K562 (cell line): ENCODE data around the gene ACADM. TPM values are rescaled to one million over a fixed set of nuclear protein-coding genes. Genes with fewer than 3 reads are reported as not detected.
A peak's percentile ranks its signal among the peaks of the same experiment; 100 is the strongest.

ENCODE experiments used
- ASH1L ChIP-seq: fragments of 450-650 bp; IDR thresholded peaks from 2 replicates; pipeline ENCODE4 v1.6.1; 2018; ENCODE audit warnings: borderline replicate concordance, mild to moderate bottlenecking, low read depth; ENCODE audit not compliant: partially characterized antibody
- CXXC5 ChIP-seq: fragments of 250-450 bp; sonication (Bioruptor Pico); IDR thresholded peaks from 2 replicates; pipeline ENCODE4 v1.8.0; 2022; ENCODE audit warnings: inconsistent platforms, mild to moderate bottlenecking, moderate library complexity
- EP300 ChIP-seq: IDR thresholded peaks from 2 replicates; pipeline ENCODE4 v1.6.1; 2012; ENCODE audit warnings: low read length, improper control_type of control experiment
- KAT8 ChIP-seq: fragments of 450-650 bp; IDR thresholded peaks from 2 replicates; pipeline ENCODE4 v1.6.1; 2016; ENCODE audit warnings: low read depth, mild to moderate bottlenecking
- MTA1 ChIP-seq: fragments of 450-650 bp; IDR thresholded peaks from 2 replicates; pipeline ENCODE4 v1.6.1; 2017; ENCODE audit warnings: borderline replicate concordance
- MYC ChIP-seq, 2 experiments: fragments of 250-450 bp in 1 of 2; sonication (Bioruptor Pico) in 1 of 2; IDR thresholded peaks; 2 replicates each; pipeline versions ENCODE4 v1.5.1 to v1.6.1; 2012 to 2021; ENCODE audit warnings: low read depth in 2 of 2, borderline replicate concordance in 1 of 2, improper control_type of control experiment in 1 of 2, low read length in 1 of 2, mild to moderate bottlenecking in 1 of 2, moderate library complexity in 1 of 2
- TGIF2 ChIP-seq: sonication (generic); formaldehyde crosslinking; IDR thresholded peaks from 2 replicates; pipeline ENCODE4 v1.8.1; 2022; ENCODE audit warnings: mild to moderate bottlenecking, missing genetic modification reagents, moderate library complexity
- WHSC1 ChIP-seq: IDR thresholded peaks from one replicate; pipeline ENCODE4 v1.6.1; 2012; ENCODE audit warnings: low read length, control low read depth, inconsistent platforms
- YBX1 ChIP-seq: fragments of 450-650 bp; IDR thresholded peaks from 2 replicates; pipeline ENCODE4 v1.7.1; 2016; ENCODE audit warnings: mild to moderate bottlenecking
- ZNF696 ChIP-seq: fragments of 250-450 bp; sonication (Bioruptor Pico); conservative IDR thresholded peaks from 2 replicates; pipeline ENCODE4 v1.4.0; 2020; ENCODE audit warnings: mild to moderate bottlenecking, moderate library complexity
- ZNF778 ChIP-seq: fragments of 450-650 bp; formaldehyde crosslinking; IDR thresholded peaks from 2 replicates; pipeline ENCODE4 v1.4.0; 2020; ENCODE audit warnings: mild to moderate bottlenecking, moderate library complexity
- polyA plus RNA-seq, 8 experiments: library from polyadenylated mRNA; depleted of rRNA in 4 of 8; stranded (reverse) in 5 of 8; unstranded in 3 of 8; fragments of >200 nt; fragmentation: Nextera tagmentation in 2 of 8; fragmentation: Illumina TruSeq in 1 of 8; extraction: Ambion mirVana in 2 of 8; extraction: Trizol in 1 of 8; gene quantifications; 2 replicates each; pipeline versions ENCODE4 v1.2.1 to v1.2.3, GENCODE V29; 2011 to 2014; ENCODE audit warnings: inconsistent platforms in 1 of 8, missing spikeins in 1 of 8
- total RNA-seq, 7 experiments: library from RNA; depleted of rRNA in 6 of 7; stranded (reverse); fragments of >200 nt in 6 of 7; fragmentation: Illumina TruSeq in 2 of 7; extraction: Trizol in 2 of 7; gene quantifications; 2 replicates each; pipeline versions ENCODE4 v1.2.1 to v1.2.3, GENCODE V29; 2011 to 2021; ENCODE audit warnings: low replicate concordance in 1 of 7
- TF ChIP-seq, protein P1 (sequence below): sonication (generic); formaldehyde crosslinking; IDR thresholded peaks from 2 replicates; pipeline ENCODE4 v1.8.0; 2022; ENCODE audit warnings: mild to moderate bottlenecking, missing genetic modification reagents
- TF ChIP-seq, protein P2 (sequence below): fragments of 250-450 bp; sonication (Bioruptor Pico); IDR thresholded peaks from 2 replicates; pipeline ENCODE4 v1.4.0; 2020; ENCODE audit warnings: mild to moderate bottlenecking, moderate library complexity
- TF ChIP-seq, protein P3 (sequence below): IDR thresholded peaks from 2 replicates; pipeline ENCODE4 v1.6.1; 2012; ENCODE audit warnings: low read depth, low read length, improper control_type of control experiment, borderline replicate concordance
- TF ChIP-seq, protein P4 (sequence below): fragments of 450-650 bp; formaldehyde crosslinking; IDR thresholded peaks from 2 replicates; pipeline ENCODE4 v1.4.0; 2022; ENCODE audit warnings: missing genetic modification characterization

Gene ACADM
- total and polyA plus RNA-seq, 9 of the 15 experiments (the other 6 are each of a cell fraction or from before 2014, with no cell fraction given) = 82.5 to 156 (median 123) TPM

DNA sequence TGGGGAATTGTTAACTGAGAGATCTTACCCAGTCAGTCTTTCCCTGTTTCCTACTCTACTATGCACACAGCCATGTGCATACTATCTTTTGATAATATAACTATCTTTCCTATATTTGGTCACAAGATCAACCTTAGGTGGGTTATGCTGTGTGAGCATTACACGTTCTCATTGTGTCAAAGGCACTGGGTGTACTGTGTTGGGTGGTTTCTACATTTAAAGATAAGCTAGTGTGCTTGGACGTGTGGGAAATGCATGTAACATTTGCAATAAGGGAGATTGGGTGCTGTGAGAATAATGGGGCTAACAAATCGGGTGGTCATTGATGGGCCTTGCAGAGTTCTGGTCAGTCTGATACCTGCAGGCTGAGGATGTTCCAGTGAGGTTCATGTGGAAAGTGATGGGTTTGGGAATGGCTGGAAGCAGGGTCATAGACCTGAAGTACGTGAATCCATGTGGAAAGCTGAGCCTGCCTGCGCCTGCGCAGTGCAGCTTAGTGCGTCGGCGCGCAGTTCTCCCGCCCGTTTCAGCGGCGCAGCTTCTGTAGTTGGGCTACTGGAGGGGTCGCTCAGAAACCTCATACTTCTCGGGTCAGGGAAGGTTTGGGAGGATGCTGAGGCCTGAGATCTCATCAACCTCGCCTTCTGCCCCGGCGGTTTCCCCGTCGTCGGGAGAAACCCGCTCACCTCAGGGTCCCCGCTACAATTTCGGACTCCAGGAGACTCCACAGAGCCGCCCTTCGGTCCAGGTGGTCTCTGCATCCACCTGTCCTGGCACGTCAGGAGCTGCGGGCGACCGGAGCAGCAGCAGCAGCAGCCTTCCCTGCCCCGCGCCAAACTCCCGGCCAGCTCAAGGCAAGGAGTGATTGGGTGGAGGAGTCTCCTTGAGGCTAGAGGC is 72.1 kb downstream of the ACADM start, which contains the start of gene MSH4 (continued):
- TF ChIP-seq, protein P1, sequence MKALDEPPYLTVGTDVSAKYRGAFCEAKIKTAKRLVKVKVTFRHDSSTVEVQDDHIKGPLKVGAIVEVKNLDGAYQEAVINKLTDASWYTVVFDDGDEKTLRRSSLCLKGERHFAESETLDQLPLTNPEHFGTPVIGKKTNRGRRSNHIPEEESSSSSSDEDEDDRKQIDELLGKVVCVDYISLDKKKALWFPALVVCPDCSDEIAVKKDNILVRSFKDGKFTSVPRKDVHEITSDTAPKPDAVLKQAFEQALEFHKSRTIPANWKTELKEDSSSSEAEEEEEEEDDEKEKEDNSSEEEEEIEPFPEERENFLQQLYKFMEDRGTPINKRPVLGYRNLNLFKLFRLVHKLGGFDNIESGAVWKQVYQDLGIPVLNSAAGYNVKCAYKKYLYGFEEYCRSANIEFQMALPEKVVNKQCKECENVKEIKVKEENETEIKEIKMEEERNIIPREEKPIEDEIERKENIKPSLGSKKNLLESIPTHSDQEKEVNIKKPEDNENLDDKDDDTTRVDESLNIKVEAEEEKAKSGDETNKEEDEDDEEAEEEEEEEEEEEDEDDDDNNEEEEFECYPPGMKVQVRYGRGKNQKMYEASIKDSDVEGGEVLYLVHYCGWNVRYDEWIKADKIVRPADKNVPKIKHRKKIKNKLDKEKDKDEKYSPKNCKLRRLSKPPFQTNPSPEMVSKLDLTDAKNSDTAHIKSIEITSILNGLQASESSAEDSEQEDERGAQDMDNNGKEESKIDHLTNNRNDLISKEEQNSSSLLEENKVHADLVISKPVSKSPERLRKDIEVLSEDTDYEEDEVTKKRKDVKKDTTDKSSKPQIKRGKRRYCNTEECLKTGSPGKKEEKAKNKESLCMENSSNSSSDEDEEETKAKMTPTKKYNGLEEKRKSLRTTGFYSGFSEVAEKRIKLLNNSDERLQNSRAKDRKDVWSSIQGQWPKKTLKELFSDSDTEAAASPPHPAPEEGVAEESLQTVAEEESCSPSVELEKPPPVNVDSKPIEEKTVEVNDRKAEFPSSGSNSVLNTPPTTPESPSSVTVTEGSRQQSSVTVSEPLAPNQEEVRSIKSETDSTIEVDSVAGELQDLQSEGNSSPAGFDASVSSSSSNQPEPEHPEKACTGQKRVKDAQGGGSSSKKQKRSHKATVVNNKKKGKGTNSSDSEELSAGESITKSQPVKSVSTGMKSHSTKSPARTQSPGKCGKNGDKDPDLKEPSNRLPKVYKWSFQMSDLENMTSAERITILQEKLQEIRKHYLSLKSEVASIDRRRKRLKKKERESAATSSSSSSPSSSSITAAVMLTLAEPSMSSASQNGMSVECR (CRISPR knock-in tag) = no peak
- TF ChIP-seq YBX1 (no peak), ZNF778 (no peak), WHSC1 (no peak), KAT8 (no peak), ZNF696 (CRISPR knock-in tag) (no peak; the same call in 1 of the 2 replicates), EP300 (no peak), CXXC5 (CRISPR knock-in tag) (peak; percentile 69), MYC (IDR thresholded peaks at IDR 0.05; ENCODE audit: low read depth, low read length) (no peak; the same call in 1 of the 2 replicates), MYC (CRISPR knock-in tag; IDR thresholded peaks at IDR 0.05; ENCODE audit: borderline replicate concordance, low read depth) (no peak), ASH1L (no peak), MTA1 (no peak), TGIF2 (CRISPR knock-in tag) (no peak)
- TF ChIP-seq, protein P2, sequence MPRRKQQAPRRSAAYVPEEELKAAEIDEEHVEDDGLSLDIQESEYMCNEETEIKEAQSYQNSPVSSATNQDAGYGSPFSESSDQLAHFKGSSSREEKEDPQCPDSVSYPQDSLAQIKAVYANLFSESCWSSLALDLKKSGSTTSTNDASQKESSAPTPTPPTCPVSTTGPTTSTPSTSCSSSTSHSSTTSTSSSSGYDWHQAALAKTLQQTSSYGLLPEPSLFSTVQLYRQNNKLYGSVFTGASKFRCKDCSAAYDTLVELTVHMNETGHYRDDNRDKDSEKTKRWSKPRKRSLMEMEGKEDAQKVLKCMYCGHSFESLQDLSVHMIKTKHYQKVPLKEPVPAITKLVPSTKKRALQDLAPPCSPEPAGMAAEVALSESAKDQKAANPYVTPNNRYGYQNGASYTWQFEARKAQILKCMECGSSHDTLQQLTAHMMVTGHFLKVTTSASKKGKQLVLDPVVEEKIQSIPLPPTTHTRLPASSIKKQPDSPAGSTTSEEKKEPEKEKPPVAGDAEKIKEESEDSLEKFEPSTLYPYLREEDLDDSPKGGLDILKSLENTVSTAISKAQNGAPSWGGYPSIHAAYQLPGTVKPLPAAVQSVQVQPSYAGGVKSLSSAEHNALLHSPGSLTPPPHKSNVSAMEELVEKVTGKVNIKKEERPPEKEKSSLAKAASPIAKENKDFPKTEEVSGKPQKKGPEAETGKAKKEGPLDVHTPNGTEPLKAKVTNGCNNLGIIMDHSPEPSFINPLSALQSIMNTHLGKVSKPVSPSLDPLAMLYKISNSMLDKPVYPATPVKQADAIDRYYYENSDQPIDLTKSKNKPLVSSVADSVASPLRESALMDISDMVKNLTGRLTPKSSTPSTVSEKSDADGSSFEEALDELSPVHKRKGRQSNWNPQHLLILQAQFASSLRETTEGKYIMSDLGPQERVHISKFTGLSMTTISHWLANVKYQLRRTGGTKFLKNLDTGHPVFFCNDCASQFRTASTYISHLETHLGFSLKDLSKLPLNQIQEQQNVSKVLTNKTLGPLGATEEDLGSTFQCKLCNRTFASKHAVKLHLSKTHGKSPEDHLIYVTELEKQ (CRISPR knock-in tag) = no peak
- TF ChIP-seq, protein P3, sequence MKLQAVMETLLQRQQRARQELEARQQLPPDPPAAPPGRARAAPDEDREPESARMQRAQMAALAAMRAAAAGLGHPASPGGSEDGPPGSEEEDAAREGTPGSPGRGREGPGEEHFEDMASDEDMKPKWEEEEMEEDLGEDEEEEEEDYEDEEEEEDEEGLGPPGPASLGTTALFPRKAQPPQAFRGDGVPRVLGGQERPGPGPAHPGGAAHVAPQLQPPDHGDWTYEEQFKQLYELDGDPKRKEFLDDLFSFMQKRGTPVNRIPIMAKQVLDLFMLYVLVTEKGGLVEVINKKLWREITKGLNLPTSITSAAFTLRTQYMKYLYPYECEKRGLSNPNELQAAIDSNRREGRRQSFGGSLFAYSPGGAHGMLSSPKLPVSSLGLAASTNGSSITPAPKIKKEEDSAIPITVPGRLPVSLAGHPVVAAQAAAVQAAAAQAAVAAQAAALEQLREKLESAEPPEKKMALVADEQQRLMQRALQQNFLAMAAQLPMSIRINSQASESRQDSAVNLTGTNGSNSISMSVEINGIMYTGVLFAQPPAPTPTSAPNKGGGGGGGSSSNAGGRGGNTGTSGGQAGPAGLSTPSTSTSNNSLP = no peak
- TF ChIP-seq, protein P4, sequence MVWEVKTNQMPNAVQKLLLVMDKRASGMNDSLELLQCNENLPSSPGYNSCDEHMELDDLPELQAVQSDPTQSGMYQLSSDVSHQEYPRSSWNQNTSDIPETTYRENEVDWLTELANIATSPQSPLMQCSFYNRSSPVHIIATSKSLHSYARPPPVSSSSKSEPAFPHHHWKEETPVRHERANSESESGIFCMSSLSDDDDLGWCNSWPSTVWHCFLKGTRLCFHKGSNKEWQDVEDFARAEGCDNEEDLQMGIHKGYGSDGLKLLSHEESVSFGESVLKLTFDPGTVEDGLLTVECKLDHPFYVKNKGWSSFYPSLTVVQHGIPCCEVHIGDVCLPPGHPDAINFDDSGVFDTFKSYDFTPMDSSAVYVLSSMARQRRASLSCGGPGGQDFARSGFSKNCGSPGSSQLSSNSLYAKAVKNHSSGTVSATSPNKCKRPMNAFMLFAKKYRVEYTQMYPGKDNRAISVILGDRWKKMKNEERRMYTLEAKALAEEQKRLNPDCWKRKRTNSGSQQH (CRISPR knock-in tag) = peak; percentile 98
